ENCODE measurements around the gene DCHS2. TPM values are rescaled to one million over a fixed set of nuclear protein-coding genes. Genes with fewer than 3 reads are reported as not detected.

The DCHS2 gene
- total and polyA plus RNA-seq, 2 experiments from 2014 or later = 0.21 to 7.6 TPM

- Histone ChIP-seq H3K36me3 (ENCODE audit: insufficient read depth) (no peaks in the 10 kb centered on the region), H4K20me1 (replicated peaks; ENCODE audit: insufficient read depth) (no peaks in the 10 kb centered on the region), H3K9me2 (ENCODE audit: insufficient read depth) (0 out of 2 replicates have a peak, but pooled peaks cover 3% of the 10 kb centered on the region), H3F3A (replicated peaks; ENCODE audit: low read depth) (no peaks in the 10 kb centered on the region), H3K27ac (ENCODE audit: low read depth) (no peak overlapping the region), H3K4me1 (ENCODE audit: insufficient read depth) (peaks cover 8% of the 10 kb centered on the region; the same call in 1 of the 2 replicates), H3K4me3 (no peak overlapping the region), H3K27me3 (ENCODE audit: insufficient read depth) (no peaks in the 10 kb centered on the region), H3K79me2 (replicated peaks; ENCODE audit: insufficient read depth) (no peaks in the 10 kb centered on the region), H2AFZ (no peak overlapping the region), H3K4me2 (no peak overlapping the region)
- Mint-ChIP-seq H3K36me3 (ENCODE audit: low read depth) (no peaks in the 10 kb centered on the region), H3K4me3 (no peak overlapping the region), H3K27me3 (ENCODE audit: insufficient read depth, low read depth, poor library complexity) (peaks cover 4% of the 10 kb centered on the region), H3K4me1 (peaks cover 4% of the 10 kb centered on the region; the same call in 1 of the 3 replicates), H3K9me3 (no peaks in the 10 kb centered on the region), H3K27ac (peak overlapping the region; percentile 6; the same call in 1 of the 2 replicates)
- peak; percentile 91 for ATAC-seq
- TF ChIP-seq ZNF114 (CRISPR knock-in tag; IDR thresholded peaks at IDR 0.05) (no peak), ZNF331 (CRISPR knock-in tag; IDR thresholded peaks at IDR 0.05; ENCODE audit: low read depth) (no peak), CREB1 (CRISPR knock-in tag; IDR thresholded peaks at IDR 0.05; ENCODE audit: low read depth) (peak; percentile 14; the same call in 1 of the 2 replicates)
- peak; percentile 69 for DNase-seq (ENCODE audit: low spot score)
Observed at GRCh38 chr4:154208424-154208823, 283.2 kb downstream of the DCHS2 start.

- Histone ChIP-seq H3K4me3 (no peak overlapping the region), H3K27me3 (ENCODE audit: insufficient read depth) (no peaks in the 10 kb centered on the region), H3F3A (replicated peaks; ENCODE audit: low read depth) (no peaks in the 10 kb centered on the region), H3K4me1 (ENCODE audit: insufficient read depth) (peaks cover 8% of the 10 kb centered on the region; the same call in 1 of the 2 replicates), H3K9me2 (ENCODE audit: insufficient read depth) (no peaks in the 10 kb centered on the region), H4K20me1 (replicated peaks; ENCODE audit: insufficient read depth) (no peaks in the 10 kb centered on the region), H3K79me2 (replicated peaks; ENCODE audit: insufficient read depth) (no peaks in the 10 kb centered on the region), H2AFZ (peak overlapping the region; percentile 11; the same call in 1 of the 2 replicates), H3K27ac (ENCODE audit: low read depth) (no peak overlapping the region), H3K4me2 (no peak overlapping the region), H3K36me3 (ENCODE audit: insufficient read depth) (no peaks in the 10 kb centered on the region)
- peaks cover 4% of the 10 kb centered on the region for H3K27me3 Mint-ChIP-seq (ENCODE audit: insufficient read depth, low read depth, poor library complexity)
- H3K27ac Mint-ChIP-seq = no peak overlapping the region
- DNase-seq (ENCODE audit: low spot score) (no peak), ATAC-seq (no peak)
- peaks cover 4% of the 10 kb centered on the region; the same call in 1 of the 3 replicates for H3K4me1 Mint-ChIP-seq
- H3K36me3 Mint-ChIP-seq (ENCODE audit: low read depth) = no peaks in the 10 kb centered on the region
- no peak overlapping the region for H3K4me3 Mint-ChIP-seq
- H3K9me3 Mint-ChIP-seq = no peaks in the 10 kb centered on the region
- TF ChIP-seq JUNB (IDR thresholded peaks at IDR 0.05; ENCODE audit: unreplicated experiment) (no peak), POLR2AphosphoS5 (IDR thresholded peaks at IDR 0.05; ENCODE audit: low read depth) (no peak), EZH2phosphoT487 (IDR thresholded peaks at IDR 0.05; ENCODE audit: unreplicated experiment) (no peak), CTCF (conservative IDR thresholded peaks at IDR 0.05; ENCODE audit: low read depth in 2 of 2) (no peak), ZNF462 (CRISPR knock-in tag; IDR thresholded peaks at IDR 0.05) (no peak), EZH2 (IDR thresholded peaks at IDR 0.05; ENCODE audit: low read depth, unreplicated experiment) (no peak), STAT1 (IDR thresholded peaks at IDR 0.05; ENCODE audit: unreplicated experiment) (no peak), REST (IDR thresholded peaks at IDR 0.05; ENCODE audit: unreplicated experiment) (no peak), ZNF331 (CRISPR knock-in tag; IDR thresholded peaks at IDR 0.05; ENCODE audit: low read depth) (no peak), ZNF114 (CRISPR knock-in tag; IDR thresholded peaks at IDR 0.05) (no peak)
Observed at GRCh38 chr4:154205471-154205870, 286.1 kb downstream of the DCHS2 start.

All from GM23338 (cell line).